ENCODE data around the gene KPNA1.
"Not testable (repeated sequence)": the region's sequence is repeated elsewhere in the genome, so short reads cannot be mapped to it uniquely, and the experiment has no call there.

Gene KPNA1

DNA sequence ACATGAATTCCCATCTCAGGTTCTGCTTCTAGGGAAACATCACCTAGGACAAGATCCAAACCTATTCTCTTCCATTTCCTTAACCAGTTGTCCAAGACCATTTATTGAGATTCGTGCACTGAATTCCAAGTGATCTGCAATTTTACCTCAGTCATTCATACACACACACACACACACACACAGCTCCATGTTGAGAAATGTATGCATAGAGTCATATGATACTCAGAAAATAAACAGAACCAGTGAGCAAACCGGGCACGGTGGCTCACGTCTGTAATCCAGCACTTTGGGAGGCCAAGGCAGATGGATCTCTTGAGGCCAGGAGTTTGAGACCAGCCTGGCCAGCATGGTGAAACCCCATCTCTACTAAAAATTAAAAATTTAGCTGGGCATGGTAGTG is 6.1 kb upstream of the KPNA1 start:
- no peak for DNase-seq (ENCODE audit: low read depth in 2 of 2)

DNA sequence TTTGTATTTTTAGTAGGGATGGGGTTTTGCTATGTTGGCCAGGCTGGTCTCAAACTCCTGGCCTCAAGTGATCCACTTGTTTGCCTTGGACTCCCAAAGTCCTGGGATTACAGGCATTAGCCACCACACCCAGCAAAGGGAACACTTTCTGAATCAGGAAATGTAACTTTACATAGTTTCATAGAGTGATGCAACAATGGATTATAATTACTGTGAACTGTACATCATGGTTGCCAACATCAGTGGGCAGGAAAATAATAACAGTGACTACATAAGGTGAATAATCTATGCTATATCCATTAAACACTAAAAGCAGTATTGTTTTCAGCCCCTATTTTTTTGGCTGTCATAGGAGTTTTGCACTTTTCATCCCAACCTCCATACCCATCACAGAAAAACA is 5.0 kb upstream of the KPNA1 start:
- DNase-seq (ENCODE audit: low read depth in 2 of 2): no peak

DNA sequence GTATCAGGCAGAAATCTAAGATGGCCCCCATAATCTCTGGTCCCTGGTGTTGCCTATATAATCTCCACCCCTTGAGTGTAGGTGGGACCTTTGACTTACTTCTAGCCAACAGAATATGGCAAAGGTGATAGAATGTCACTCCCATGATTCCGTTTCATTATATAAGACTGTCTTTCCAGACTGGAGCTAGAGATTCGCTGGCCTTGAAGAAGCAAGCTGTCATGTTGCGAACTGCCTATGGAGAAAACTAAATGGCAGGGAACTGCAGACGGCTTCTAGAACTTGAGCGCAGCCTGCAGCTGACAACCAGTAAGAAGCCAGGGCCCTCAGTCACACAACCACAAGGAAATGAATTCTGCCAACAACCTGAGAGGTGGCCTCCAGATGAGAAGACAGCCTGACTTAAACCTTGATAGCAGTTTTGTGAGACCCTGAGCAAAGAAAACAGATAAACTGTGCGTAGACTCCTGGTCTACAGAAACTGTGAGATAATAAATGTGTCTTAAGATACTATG is 2.2 kb upstream of the KPNA1 start:
- no peak for DNase-seq (ENCODE audit: low read depth in 2 of 2)

DNA sequence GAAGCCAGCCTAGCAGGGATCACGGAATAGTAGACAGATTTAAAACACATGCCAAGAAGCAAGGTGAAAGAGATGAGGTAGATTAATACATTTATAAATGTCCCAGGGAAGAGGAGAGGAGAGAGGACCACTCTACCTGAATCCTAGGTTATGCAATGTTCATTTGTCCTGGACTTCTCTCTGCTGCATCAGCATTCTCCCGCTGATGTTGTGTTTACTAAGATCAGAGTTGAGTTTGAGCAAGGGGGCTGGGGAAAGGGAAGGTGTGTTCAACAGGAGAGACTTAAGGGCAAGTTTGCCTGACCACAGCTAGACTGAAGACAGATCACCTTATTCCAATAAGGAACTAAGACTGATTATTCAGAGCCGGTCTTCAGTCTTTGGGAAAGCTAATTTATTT is 1.1 kb upstream of the KPNA1 start:
- DNase-seq (ENCODE audit: low read depth in 2 of 2): no peak

DNA sequence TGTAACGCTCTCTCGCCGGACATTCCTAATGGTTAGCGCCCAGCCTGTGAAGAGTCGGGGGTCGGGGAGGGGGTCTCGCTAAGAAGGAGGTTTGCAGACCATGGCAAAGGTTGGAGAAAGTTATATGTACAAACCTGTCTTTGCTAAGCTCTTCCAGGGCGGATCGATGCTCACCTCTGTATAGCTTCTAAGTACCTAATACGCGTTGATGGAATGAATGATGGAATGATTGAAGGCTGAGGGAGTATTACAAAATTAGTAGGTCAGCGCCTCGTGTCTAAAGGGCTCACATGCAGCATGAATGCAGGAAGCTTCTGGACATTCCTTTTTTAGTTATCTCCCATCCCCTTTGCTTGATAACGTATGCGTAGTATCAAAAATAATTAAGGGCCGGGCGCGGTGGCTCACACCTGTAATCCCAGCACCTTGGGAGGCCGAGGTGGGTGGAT is 305 bp upstream of the KPNA1 start:
- DNase-seq (ENCODE audit: low read depth in 2 of 2): no peak

DNA sequence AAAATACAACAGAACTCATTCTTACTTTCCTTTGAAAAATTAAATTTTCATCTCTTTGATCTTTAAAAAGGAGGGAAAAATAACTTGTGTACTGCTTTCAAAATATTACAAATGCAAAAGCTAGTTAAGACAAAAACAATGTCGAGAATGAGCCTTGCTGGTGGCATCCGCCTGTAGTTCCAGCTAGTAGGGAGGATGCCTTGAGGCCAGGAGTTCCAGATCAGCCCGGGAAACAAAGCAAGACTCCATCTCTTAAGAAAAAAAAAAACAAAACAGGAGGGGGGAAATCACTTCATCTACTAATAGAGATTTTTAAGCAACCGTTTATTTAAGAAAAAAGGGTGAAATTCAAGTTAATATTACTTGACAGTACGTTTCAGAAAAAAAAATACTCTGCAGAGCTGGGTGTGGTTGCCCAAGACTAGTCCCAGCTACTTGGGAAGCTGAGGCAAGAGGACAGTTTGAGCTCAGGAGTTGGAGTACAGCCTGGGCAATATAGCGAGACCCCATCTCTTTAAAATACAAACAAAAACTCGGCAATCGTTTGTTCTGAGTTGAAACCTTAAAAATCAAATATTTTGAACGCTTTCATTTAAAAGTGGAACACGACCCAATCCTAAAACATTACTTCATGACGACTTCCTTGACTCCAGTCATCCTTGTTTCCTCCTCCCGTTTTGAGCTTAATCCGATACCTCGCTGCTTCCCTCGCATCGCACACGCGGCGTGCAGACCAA is 1.2 kb downstream of the KPNA1 start:
- no peak for DNase-seq (ENCODE audit: low read depth in 2 of 2)

DNA sequence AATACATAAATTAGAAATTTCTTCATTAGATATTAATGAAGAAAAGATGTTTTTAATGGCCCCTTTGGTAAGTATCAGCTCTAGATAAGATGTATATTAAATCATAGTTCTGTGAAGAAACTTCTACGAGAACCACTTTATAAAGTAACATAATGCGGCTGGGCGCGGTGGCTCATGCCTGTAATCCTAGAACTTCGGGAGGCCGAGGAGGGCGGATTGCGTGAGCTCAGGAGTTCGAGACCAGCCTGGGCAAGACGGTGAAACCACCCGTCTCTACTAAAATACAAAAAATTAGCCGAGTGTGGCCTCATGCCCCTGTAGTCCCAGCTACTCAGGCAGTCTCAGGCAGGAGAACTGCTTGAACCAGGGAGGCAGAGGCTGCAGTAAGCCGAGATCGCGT is 2.5 kb downstream of the KPNA1 start:
- DNase-seq (ENCODE audit: low read depth in 2 of 2): no peak

DNA sequence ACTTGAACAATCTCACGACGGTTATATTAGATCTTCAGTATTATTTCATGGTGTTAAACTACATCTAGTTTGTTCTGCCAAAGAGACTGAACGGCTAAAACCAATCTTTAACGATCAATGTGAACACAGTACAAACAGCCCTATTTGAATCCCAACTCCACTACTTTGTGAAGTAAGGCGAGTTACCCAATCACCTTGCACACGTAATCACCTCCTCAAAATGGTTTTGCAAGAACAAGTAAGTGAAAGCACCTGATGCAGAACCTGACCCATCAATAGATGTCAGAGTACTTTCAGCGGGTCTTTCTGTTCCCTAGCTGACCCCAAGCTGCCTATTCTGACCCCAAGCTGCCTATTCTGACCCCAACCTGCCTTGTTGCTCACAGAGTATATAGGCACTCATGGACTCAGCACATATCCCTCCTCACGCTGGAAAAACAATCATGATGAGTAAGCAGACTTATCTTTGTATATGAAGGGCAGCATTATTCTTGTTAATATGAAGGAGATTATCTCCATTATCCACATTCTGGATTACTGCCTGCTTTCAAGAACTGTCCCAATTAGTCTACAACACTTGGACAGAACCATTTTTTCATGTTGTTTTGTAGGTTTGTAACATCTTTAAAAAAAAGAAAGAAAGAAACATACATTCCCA is 3.7 kb downstream of the KPNA1 start:
- DNase-seq (ENCODE audit: low read depth in 2 of 2): no peak

DNA sequence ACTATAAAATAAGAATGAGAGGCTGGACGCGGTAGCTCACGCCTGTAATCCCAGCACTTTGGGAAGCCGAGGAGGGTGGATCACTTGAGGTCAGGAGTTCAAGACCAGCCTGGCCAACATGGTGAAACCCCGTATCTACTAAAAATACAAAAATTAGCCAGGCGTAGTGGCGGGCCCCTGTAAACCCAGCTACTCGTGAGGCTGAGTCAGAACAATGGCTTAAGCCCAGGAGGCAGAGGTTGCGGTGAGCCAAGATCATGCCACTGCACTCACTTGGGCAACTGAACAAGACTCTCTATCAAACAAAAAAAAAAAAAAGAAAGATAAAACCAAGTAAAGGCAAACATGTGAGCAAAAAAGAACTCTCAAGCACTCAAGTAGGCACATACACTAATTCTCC is 5.8 kb downstream of the KPNA1 start:
- DNase-seq (ENCODE audit: low read depth in 2 of 2): not testable (repeated sequence)

DNA sequence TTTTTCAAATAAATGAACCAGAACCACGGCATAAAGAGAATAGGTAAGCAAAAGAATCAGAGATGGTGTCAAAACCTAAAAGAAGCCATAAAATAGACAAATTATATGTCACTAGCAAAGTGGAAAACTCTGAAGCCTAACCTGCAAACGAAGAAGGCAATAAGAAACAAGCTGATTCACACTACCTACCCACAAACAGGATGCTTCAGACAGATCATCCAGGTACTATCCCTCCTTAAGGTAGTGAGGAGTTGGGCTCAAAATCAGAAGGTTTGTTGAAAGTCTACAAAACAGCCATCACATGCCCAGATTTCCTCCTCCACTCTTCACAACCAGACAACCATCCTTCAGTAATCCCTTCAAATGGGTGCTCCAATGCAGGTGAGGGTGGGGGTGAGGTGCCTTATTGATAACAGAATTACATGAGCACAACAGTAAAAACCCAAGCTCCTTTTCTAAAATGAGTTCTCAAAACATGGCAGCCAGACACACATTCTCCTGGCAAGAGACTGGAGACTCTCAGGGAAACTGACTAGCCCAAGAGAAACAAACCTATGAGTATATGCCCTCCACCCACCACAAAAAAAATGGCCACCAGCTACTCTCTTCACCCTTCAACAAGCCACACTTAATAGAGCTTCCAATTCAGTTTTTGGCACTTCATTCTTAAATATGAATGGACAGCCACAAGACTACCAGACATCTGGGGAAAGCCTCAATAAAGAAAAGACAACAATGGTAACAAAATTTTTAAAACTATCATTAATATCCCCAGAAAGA is 6.4 kb downstream of the KPNA1 start:
- DNase-seq (ENCODE audit: low read depth in 2 of 2): no peak

DNA sequence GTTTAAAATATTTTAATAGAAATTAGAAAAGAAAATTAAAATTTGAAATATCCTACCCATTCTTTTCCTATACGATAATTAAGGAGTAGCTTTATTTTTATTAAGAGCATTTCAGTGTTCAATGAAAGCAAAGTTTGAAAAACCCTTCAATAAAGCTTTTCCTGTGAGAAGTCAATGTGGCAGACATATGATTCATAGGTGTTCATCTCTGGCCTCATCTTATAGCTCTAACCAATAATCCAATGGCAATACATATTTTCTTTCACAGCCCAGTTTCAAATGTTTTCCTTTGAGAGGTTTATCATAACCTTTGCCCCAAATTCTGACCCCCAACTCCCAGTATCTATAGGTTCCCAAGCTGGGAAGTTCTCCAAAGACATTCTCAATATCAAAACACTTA is 8.3 kb downstream of the KPNA1 start:
- no peak for DNase-seq (ENCODE audit: low read depth in 2 of 2)

DNA sequence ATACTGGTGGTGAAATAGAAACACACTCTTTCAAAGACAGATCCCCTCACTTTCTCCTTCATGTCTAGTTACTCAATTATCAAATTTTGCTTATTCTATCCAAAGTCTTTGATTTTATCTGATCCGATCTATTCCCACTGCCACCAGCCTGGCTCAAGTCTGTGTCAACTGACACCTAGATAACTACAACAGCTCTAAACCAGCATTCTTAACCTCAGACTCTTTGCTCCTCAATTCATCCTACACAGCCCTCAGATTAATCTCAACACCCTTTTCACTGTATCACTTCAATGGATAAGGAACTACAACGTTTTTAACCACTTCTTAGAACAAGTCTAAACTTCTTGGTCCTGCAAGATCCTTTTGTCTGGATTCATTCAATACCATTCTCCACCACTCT is 9.1 kb downstream of the KPNA1 start:
- DNase-seq (ENCODE audit: low read depth in 2 of 2): no peak

DNA sequence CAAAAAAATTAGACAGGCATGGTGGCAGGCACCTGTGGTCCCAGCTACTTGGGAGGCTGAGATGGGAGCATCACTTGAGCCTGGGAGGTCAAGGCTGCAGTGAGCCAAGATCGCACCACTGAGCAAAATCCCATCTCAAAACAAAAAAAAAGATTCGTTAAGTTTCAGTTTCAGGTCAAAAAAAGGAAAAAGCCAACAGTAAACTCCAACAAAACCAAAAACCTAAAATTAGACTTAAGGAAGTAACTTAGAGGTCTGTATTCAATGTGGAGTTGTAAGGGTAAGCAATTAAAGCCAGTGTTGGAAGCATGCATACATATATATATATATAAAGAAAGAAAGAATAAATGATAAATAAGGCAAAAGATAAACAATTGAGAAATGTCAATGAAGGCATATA is 11.8 kb downstream of the KPNA1 start:
- DNase-seq (ENCODE audit: low read depth in 2 of 2): no peak

DNA sequence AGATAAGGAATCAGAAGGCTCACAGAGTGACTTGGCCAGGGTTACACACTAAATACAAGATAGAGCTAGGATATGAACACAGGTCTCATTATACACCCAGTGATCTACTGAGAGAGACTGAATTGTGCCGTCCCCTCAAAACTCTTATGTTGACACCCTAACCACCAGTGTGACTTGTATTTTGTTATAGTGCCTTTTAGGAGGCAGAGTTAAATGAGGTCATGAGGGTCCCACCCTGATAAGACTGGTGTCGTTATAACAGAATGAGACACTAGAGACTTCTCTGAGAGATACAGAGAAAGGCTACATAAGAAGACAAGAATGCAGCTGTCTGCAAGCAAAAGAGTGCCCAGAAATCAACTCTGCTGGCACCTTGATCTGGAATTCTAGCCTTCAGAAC is 12.6 kb downstream of the KPNA1 start:
- no peak for DNase-seq (ENCODE audit: low read depth in 2 of 2)

DNA sequence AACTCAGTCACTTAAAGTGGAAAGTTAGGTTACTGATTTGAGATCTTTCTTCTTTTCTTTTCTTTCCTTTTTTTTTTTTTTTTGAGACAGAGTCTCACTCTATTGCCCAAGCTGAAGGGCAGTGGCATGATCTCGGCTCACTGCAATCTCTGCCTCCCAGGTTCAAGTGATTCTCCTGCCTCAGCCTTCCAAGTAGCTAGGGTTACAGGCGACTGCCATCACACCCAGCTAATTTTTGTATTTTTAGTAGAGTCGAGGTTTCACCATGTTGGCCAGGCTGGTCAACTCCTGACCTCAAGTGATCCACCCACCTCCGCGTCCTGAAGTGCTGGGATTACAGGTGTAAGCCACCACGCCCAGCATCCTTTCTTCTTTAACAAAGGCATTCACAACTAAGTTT is 13.8 kb downstream of the KPNA1 start:
- not testable (repeated sequence) for DNase-seq (ENCODE audit: low read depth in 2 of 2)

DNA sequence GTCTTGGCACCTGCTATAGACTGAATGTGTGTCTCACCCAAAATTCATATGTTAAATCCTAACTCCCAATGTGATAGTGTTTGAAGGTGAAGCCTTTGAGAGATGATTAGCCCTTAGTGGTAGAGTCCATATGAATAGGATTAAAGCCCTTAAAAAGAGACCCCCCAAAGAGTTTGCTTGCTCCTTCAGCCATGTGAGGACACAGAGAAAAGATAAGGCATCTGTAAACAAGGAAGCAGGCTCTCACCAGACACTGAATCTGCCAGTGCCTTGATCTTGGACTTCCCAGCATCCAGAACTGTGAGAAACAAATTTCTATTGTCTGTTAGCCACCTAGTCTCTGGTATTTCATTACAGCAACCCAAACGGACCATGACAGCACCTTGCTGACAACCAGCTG is 16.6 kb downstream of the KPNA1 start:
- DNase-seq (ENCODE audit: low read depth in 2 of 2): no peak

DNA sequence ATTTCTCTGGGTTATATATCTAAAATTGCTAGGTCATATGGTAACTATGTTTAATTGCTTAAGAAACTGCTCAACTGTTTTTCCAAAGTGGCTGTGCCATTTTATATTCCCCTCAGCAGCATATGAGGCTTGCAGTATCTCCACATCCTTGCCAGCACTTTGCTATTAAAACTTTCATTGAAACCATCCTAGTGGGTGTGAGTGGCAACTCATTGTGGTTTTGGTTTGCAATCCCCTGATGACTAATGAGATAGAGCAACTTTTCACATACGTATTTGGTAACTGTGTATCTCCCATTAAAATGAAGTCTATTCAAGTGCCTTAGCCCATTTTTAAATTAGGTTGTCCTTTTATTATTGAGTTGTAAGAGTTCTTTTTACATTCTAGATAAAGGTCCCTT is 17.3 kb downstream of the KPNA1 start:
- no peak for DNase-seq (ENCODE audit: low read depth in 2 of 2)

DNA sequence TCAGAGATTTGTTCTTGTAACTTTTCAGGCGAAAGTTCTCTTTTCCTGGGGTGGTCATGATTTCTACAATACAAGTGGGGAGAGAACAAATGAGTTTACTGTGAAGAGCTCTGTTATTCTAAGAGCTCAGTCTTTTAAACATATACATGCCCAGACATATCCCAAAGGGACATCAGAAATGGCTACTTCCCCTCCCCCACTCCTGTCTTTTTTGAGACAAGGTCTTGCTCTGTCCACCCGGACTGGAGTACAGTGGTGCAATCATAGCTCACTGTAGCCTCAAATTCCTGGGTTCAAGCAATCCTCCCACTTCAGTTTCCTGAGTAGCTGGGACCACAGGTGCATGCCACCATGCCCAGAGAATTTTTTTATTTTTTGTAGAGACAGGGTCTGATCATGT is 18.2 kb downstream of the KPNA1 start:
- no peak for DNase-seq (ENCODE audit: low read depth in 2 of 2)

DNA sequence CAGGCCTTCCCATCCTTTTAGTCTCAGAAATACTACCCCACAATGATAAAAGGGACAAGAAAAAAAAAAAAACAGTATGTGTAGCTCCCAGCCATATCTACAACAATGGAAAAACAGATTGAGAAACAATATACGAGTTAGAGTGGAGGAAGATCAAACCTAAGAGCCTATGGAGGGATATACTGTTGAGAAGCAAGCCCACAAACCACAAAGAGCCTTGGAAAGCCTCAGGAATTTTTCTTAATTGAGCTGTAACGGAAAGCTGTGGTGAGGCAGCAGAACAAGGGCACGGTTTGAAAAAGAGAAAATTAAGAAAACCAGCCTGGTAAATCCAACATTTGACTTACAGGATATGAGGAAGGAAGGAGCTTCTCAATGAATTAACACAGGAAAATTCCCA is 21.4 kb downstream of the KPNA1 start:
- no peak for DNase-seq (ENCODE audit: low read depth in 2 of 2)

DNA sequence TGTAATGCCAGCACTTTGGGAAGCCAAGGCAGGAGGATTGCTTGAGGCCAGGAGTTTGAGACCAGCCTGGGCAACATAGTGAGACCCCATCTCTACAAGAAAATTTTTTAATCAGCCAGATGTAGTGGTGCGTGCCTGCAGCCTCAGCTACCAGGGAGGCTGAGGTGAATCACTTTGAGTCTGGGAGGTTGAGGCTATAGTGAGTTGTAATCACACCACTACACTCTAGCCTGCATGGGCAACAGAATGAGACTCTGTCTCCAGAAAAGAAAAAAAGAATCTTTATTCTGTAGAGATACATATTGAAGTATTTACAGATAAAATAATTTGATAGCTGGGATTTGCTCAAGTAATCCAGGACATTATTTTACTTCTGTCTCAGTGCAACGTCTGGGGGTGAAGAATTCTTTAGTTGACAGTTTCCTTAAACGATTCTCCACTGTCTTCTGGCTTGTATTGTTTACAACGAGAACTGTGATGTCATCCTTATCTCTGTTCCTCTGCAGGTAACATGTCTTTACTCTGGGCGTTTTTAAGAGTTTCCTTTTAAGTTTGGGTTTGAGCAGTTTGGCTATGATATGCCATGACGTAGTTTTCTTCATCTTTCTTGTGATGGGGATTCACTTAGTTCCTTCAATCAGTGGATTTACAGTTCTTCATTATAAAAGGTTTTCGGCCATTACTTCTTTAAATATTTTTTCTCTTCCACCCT is 26.3 kb downstream of the KPNA1 start:
- no peak for DNase-seq (ENCODE audit: low read depth in 2 of 2)

DNA sequence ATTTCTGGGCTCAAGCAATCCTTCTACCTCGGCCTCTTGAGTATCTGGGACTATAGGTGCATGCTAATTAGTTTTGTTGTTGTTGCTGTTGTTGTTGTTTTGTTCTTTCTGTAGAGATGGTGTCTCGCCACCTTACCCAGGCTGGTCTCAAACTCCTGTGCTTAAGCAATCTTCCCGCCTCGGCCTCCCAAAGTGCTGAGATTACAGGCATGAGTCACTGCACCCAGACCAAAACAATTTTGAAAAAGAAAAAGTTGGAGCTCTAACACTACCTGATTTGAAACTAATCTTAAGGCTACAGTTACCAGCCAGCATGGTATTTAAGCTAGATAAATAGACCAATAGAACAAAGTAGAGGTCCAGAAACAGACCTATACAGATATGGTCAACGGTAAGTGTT is 29.8 kb downstream of the KPNA1 start:
- no peak for DNase-seq (ENCODE audit: low read depth in 2 of 2)

DNA sequence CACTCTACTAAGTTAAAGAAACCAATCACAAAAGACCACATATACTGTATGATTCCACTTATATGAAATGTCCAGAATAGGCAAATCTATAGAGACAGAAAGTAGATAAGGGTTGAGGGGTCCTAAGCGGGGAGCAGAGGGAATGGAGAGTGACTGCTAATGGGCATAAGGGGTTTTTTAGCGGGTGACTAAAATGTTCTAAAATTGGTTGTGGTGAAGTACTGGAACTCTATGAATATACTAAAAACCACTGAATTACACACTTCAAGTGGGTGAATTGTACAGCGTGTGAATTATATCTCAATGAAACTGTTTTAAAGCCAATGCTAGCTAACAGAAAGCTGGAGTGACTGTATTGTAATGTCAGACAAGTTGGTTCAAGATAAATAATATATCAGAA is 33.3 kb downstream of the KPNA1 start:
- DNase-seq (ENCODE audit: low read depth in 2 of 2): no peak
